ENCODE measurements around the gene NPAS2.

GRCh38 chr2:100773538-100773937, 46.4 kb upstream of the NPAS2 start:
- no peak for TF ChIP-seq CTCF (IDR thresholded peaks at IDR 0.05; ENCODE audit: insufficient read depth, low read depth, low read length)
- TF ChIP-seq EZH2 (IDR thresholded peaks at IDR 0.05; ENCODE audit: insufficient read depth, low read length), result no peak

All from astrocyte (in vitro differentiated cells and primary cell).